OCI-LY1 (cell line): Measurements from ENCODE around the gene USP15.
A peak's percentile ranks its signal among the peaks of the same experiment; 100 is the strongest.

Experiments used
- H2AFZ ChIP-seq: fragments of 200-600 bp; sonication (generic), shearing (Covaris generic); 2 replicates; pipeline ENCODE4 v1.6.0; 2014; ENCODE audit warnings: antibody characterized with exemption, mild to moderate bottlenecking, low read length
- H3F3A ChIP-seq: fragments of 200-600 bp; sonication (generic), shearing (Covaris generic); 2 replicates; pipeline ENCODE4 v1.6.0; 2014; ENCODE audit warnings: mild to moderate bottlenecking, antibody characterized with exemption, low read length, moderate library complexity; ENCODE audit not compliant: insufficient read depth
- H3K27ac ChIP-seq: fragments of 200-600 bp; sonication (generic); 2 replicates; pipeline ENCODE4 v1.5.1; 2014; ENCODE audit warnings: low read length, mixed run types, mild to moderate bottlenecking, low read depth; ENCODE audit not compliant: poor library complexity, severe bottlenecking
- H3K27me3 ChIP-seq: fragments of 200-600 bp; sonication (generic); 2 replicates; pipeline ENCODE4 v1.6.0; 2014; ENCODE audit warnings: antibody characterized with exemption, mild to moderate bottlenecking, low read length, moderate library complexity; ENCODE audit not compliant: insufficient read depth
- H3K36me3 ChIP-seq: fragments of 200-600 bp; sonication (generic); 2 replicates; pipeline ENCODE4 v1.6.1; 2014; ENCODE audit warnings: mild to moderate bottlenecking, antibody characterized with exemption, low read length, moderate library complexity, mixed read lengths; ENCODE audit not compliant: insufficient read depth
- H3K4me1 ChIP-seq: fragments of 200-600 bp; sonication (generic); 2 replicates; pipeline ENCODE4 v1.5.1; 2014; ENCODE audit warnings: mild to moderate bottlenecking, low read length, moderate library complexity; ENCODE audit not compliant: insufficient read depth, severe bottlenecking
- H3K4me2 ChIP-seq: fragments of 200-600 bp; sonication (generic), shearing (Covaris generic); 2 replicates; pipeline ENCODE4 v1.6.1; 2014; ENCODE audit warnings: low read length
- H3K4me3 ChIP-seq: fragments of 200-600 bp; sonication (generic); 2 replicates; pipeline ENCODE4 v1.5.1; 2014; ENCODE audit warnings: low read length, low read depth, mild to moderate bottlenecking, mixed read lengths; ENCODE audit not compliant: poor library complexity, severe bottlenecking
- H3K79me2 ChIP-seq: fragments of 200-600 bp; shearing (Covaris generic); 2 replicates; pipeline ENCODE4 v1.6.1; 2016; ENCODE audit warnings: mixed run types, low read length, mixed read lengths; ENCODE audit not compliant: insufficient read depth
- H3K9ac ChIP-seq: fragments of 200-600 bp; sonication (generic), shearing (Covaris generic); 2 replicates; pipeline ENCODE4 v1.6.1; 2014; ENCODE audit warnings: mild to moderate bottlenecking, low read length, mixed read lengths
- H3K9me2 ChIP-seq: fragments of 200-600 bp; sonication (generic), shearing (Covaris generic); 2 replicates; pipeline ENCODE4 v1.6.1; 2014; ENCODE audit warnings: low read depth, mild to moderate bottlenecking, low read length, mixed read lengths
- H3K9me3 ChIP-seq: fragments of 200-600 bp; shearing (Covaris generic); 2 replicates; pipeline ENCODE4 v1.6.1; 2014; ENCODE audit warnings: low read length, mixed read lengths
- H4K20me1 ChIP-seq: fragments of 200-600 bp; sonication (generic), shearing (Covaris generic); 2 replicates; pipeline ENCODE4 v1.6.0; 2016; ENCODE audit warnings: mild to moderate bottlenecking, low read length; ENCODE audit not compliant: insufficient read depth
- EZH2 ChIP-seq: fragments of 200-600 bp; sonication (generic), shearing (Covaris generic); IDR thresholded peaks from 2 replicates; pipeline ENCODE4 v1.8.0; 2017; ENCODE audit warnings: borderline replicate concordance, mixed run types, mild to moderate bottlenecking, antibody characterized with exemption, low read length, moderate library complexity, mixed read lengths
- TF ChIP-seq, protein P1 (sequence below): fragments of 200-600 bp; sonication (generic), shearing (Covaris generic); IDR thresholded peaks from 2 replicates; pipeline ENCODE4 v1.5.1; 2017; ENCODE audit warnings: mild to moderate bottlenecking, antibody characterized with exemption, low read length, moderate library complexity, mixed read lengths

USP15 gene

DNA sequence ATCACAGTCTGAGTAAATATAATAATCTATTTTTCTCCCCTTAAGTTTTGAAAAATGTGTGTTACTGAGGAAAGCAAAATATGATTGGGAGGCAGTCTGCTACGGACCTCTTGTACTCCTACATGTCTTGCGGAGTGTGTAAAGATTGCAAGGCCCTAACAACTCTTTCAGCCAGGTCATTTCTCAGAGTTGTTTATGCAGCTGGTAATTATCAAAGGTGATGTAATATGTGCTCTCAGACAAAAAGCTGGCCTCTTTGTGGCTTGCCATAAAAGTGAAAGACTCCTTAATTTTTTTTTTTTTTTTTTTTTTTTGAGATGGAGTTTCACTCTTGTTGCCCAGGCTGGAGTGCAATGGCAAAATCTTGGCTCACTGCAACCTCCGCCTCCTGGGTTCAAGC, 165.9 kb downstream of the USP15 start:
- H3K36me3 ChIP-seq, result no peaks in the 10 kb centered on the region
- no peaks in the 10 kb centered on the region for H3F3A ChIP-seq
- no peaks in the 10 kb centered on the region for H3K79me2 ChIP-seq
- H2AFZ ChIP-seq, result no peak overlapping the region
- no peaks in the 10 kb centered on the region for H3K9me2 ChIP-seq
- no peaks in the 10 kb centered on the region for H3K27me3 ChIP-seq
- TF ChIP-seq, protein P1, sequence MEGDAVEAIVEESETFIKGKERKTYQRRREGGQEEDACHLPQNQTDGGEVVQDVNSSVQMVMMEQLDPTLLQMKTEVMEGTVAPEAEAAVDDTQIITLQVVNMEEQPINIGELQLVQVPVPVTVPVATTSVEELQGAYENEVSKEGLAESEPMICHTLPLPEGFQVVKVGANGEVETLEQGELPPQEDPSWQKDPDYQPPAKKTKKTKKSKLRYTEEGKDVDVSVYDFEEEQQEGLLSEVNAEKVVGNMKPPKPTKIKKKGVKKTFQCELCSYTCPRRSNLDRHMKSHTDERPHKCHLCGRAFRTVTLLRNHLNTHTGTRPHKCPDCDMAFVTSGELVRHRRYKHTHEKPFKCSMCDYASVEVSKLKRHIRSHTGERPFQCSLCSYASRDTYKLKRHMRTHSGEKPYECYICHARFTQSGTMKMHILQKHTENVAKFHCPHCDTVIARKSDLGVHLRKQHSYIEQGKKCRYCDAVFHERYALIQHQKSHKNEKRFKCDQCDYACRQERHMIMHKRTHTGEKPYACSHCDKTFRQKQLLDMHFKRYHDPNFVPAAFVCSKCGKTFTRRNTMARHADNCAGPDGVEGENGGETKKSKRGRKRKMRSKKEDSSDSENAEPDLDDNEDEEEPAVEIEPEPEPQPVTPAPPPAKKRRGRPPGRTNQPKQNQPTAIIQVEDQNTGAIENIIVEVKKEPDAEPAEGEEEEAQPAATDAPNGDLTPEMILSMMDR, result no peak
- no peak for TF ChIP-seq EZH2
- no peak overlapping the region for H3K4me3 ChIP-seq
- no peaks in the 10 kb centered on the region for H4K20me1 ChIP-seq
- no peak overlapping the region for H3K4me2 ChIP-seq
- no peaks in the 10 kb centered on the region for H3K4me1 ChIP-seq
- H3K9ac ChIP-seq, result no peak overlapping the region
- H3K9me3 ChIP-seq, result no peaks in the 10 kb centered on the region
- no peak overlapping the region for H3K27ac ChIP-seq

DNA sequence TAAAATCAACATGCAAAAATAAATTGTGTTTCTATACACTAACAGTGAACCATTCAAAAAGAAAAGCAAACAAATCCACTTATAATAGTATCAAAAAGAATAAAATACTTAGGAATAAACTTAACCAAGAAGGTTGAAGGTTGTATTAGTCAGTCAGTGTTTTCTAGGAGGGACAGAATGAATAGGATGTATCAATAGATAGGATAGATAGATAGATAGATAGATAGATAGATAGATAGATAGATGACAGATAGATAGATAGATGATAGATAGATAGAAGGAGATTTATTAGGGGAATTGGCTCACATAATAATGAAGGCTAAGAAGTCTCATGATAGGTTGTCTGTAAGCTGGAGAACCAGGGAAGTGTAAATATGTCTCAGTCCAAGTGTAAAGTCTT, 169.3 kb downstream of the USP15 start:
- H3K36me3 ChIP-seq, result no peaks in the 10 kb centered on the region
- H3K4me3 ChIP-seq, result no peak overlapping the region
- H2AFZ ChIP-seq, result no peak overlapping the region
- no peaks in the 10 kb centered on the region for H3K9me2 ChIP-seq
- H3K9ac ChIP-seq, result no peak overlapping the region
- H3F3A ChIP-seq, result no peaks in the 10 kb centered on the region
- TF ChIP-seq, protein P1, result no peak
- TF ChIP-seq EZH2, result no peak
- H3K79me2 ChIP-seq, result no peaks in the 10 kb centered on the region
- H3K27me3 ChIP-seq, result no peaks in the 10 kb centered on the region
- H3K27ac ChIP-seq, result no peak overlapping the region
- H3K9me3 ChIP-seq, result no peaks in the 10 kb centered on the region
- no peak overlapping the region for H3K4me2 ChIP-seq
- no peaks in the 10 kb centered on the region for H3K4me1 ChIP-seq
- no peaks in the 10 kb centered on the region for H4K20me1 ChIP-seq

DNA sequence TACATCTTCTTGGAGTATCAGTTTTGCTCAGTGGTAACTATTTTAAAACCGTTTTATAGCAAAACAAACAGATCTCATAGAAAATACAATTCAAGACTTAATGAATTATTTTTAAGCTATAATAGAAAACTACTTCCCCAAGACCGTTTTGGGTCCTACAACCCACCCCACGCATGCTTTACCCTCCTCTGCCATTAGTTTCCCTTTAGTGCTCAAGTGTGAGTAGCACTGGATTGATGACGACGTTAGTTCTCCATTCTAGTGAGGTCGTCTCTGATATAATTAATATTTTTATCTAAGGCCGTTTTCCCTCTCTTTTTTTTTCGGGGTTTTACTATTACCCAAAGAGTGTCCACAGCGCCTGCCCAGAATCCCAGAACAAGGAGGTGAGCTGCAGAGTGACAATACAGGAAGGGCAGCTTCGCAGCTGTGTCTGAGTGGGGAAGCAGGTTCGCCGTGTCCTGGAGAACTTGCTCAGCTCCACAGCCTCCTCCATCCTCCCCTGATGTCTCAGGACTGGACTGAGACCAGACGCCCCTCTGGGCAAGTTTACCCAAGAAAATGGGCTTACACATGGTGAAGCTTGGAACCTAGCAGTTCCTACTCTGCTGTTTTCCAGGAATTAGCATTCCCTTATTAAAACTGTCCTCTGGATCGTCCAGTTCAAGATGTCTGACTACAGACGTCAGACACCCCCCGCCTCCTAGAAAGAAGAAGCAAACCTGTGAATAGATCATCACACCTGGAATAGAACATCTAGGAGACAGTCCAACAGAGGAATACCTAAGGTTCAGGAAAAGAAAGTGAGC, 174.5 kb downstream of the USP15 start:
- H3K4me1 ChIP-seq, result peaks cover 12% of the 10 kb centered on the region
- no peak overlapping the region for H3K27ac ChIP-seq
- no peaks in the 10 kb centered on the region for H3K9me3 ChIP-seq
- no peaks in the 10 kb centered on the region for H3K79me2 ChIP-seq
- no peaks in the 10 kb centered on the region for H3K9me2 ChIP-seq
- H3K36me3 ChIP-seq, result no peaks in the 10 kb centered on the region
- no peaks in the 10 kb centered on the region for H4K20me1 ChIP-seq
- H3K9ac ChIP-seq, result no peak overlapping the region
- H3K4me2 ChIP-seq, result peak overlapping the region; percentile 62
- H3K27me3 ChIP-seq, result no peaks in the 10 kb centered on the region
- H2AFZ ChIP-seq, result no peak overlapping the region
- H3F3A ChIP-seq, result no peaks in the 10 kb centered on the region
- peak overlapping the region; percentile 44 for H3K4me3 ChIP-seq
- TF ChIP-seq, protein P1, result no peak
- TF ChIP-seq EZH2, result no peak
